ENCODE measurements around the gene TMEM170A.

The TMEM170A gene

DNA sequence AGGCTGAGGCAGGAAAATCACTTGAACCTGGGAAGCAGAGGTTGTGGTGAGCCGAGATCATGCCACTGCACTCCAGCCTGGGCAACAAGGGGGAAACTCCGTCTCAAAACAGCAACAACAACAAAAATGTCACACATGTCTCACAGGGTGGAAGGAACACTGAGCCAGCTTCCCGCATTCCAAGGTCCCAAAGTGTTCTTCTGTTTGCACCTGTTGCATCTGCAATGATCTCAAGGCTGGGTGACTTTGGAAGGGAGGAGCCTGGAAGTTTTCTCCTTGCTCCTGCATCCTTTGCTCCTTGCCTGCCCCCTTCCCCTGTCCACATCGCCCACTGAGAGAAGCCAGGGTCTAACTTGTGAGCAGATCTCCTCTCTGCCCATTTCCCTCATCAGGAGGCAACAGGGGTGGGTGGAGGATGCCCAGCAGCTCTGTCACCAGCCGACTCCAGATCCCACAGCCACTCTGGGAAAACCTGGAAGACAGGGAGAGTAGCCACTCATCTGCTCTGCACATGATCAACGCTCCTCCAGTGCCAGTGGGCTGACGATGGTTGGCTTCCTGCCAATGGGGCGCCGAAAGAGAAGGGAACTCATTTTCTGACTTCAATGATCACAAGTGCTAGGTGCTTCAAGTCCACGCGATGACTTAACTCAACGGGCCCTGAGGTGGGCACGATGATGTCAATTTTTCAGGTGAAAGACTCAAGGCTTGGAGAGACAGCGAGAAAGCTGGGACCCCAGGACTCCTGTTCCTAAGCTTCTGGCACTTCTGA lies 18.1 kb upstream of the TMEM170A start:
- Histone ChIP-seq H3K9ac (ENCODE audit: low read length in 5 of 5) (no peak overlapping the region), H3K4me3 (ENCODE audit: low read depth in 1 of 5, low read length in 5 of 5) (no peak overlapping the region), H3K27ac (ENCODE audit: low read depth, low read length) (no peak overlapping the region), H3K9me3 (ENCODE audit: control insufficient read depth in 5 of 5, low read length in 5 of 5) (no peaks in the 10 kb centered on the region), H3K36me3 (ENCODE audit: control insufficient read depth in 5 of 5, insufficient read depth in 5 of 5, low read length in 5 of 5) (no peaks in the 10 kb centered on the region), H3K4me1 (ENCODE audit: control insufficient read depth in 5 of 5, insufficient read depth in 5 of 5, low read length in 5 of 5) (no peaks in the 10 kb centered on the region), H3K27me3 (ENCODE audit: control insufficient read depth in 5 of 5, insufficient read depth in 4 of 5, low read length in 5 of 5) (peaks cover 0 to 13% (median 6%) of the 10 kb centered on the region in 5 donors)

DNA sequence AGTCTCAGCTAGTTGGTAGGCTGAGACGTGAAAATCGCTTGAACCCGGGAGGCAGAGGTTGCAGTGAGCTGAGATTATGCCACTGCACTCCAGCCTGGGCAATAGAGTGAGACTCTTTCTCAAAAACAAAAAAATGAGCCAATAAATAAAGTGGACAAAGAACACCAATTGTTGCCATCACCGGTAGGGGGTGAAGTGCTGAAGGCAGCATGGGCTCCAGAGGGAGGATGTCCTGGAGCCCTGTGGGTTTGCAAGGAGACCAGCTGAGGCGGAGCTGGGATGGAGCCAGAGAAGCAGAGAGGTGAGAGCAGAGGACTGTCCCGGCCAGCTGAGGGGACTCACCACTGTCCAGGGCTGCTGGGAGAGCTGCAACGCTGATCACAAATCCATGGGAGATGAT lies 17.0 kb upstream of the TMEM170A start:
- H3K27me3 ChIP-seq (ENCODE audit: control insufficient read depth in 5 of 5, insufficient read depth in 4 of 5, low read length in 5 of 5), result peaks cover 0 to 13% (median 7%) of the 10 kb centered on the region in 5 donors
- no peak overlapping the region for H3K27ac ChIP-seq (ENCODE audit: low read depth, low read length)
- H3K4me1 ChIP-seq (ENCODE audit: control insufficient read depth in 5 of 5, insufficient read depth in 5 of 5, low read length in 5 of 5), result no peaks in the 10 kb centered on the region
- no peaks in the 10 kb centered on the region for H3K36me3 ChIP-seq (ENCODE audit: control insufficient read depth in 5 of 5, insufficient read depth in 5 of 5, low read length in 5 of 5)
- H3K4me3 ChIP-seq (ENCODE audit: low read depth in 1 of 5, low read length in 5 of 5), result no peak overlapping the region
- no peak overlapping the region for H3K9ac ChIP-seq (ENCODE audit: low read length in 5 of 5)
- no peaks in the 10 kb centered on the region for H3K9me3 ChIP-seq (ENCODE audit: control insufficient read depth in 5 of 5, low read length in 5 of 5)

DNA sequence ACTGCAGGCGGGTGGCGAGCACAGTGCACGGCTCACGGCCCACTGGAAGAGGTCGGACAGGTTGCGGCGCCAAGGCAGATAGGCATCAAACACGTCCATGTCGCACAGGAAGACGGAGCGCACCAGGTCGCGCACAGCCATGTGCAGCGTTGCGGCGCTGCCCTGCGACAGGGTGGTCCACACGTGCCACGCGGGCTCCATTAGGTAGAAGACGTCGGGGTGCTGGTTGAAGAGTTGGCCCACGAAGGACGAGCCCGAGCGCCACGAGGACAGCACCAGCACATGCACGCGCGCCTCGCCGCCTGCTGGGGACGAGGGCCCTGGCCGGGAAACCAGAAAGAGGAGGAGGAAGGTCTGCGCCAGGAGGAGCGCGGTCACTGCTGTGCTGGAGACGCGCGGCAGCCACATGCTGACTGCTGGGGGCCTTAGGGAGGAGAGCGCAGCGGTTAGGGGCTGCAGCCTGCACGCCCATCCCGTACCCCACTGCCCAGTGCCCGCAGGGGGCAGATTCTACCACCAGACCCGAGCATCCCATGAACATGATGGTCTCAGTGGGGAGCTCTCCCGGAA lies 15.0 kb upstream of the TMEM170A start:
- Histone ChIP-seq H3K4me1 (ENCODE audit: control insufficient read depth in 5 of 5, insufficient read depth in 5 of 5, low read length in 5 of 5) (no peaks in the 10 kb centered on the region), H3K9ac (ENCODE audit: low read length in 5 of 5) (no peak overlapping the region), H3K4me3 (ENCODE audit: low read depth in 1 of 5, low read length in 5 of 5) (no peak overlapping the region), H3K9me3 (ENCODE audit: control insufficient read depth in 5 of 5, low read length in 5 of 5) (no peaks in the 10 kb centered on the region), H3K27ac (ENCODE audit: low read depth, low read length) (no peak overlapping the region), H3K27me3 (ENCODE audit: control insufficient read depth in 5 of 5, insufficient read depth in 4 of 5, low read length in 5 of 5) (peaks cover 0 to 7% (median 6%) of the 10 kb centered on the region in 5 donors), H3K36me3 (ENCODE audit: control insufficient read depth in 5 of 5, insufficient read depth in 5 of 5, low read length in 5 of 5) (no peaks in the 10 kb centered on the region)

DNA sequence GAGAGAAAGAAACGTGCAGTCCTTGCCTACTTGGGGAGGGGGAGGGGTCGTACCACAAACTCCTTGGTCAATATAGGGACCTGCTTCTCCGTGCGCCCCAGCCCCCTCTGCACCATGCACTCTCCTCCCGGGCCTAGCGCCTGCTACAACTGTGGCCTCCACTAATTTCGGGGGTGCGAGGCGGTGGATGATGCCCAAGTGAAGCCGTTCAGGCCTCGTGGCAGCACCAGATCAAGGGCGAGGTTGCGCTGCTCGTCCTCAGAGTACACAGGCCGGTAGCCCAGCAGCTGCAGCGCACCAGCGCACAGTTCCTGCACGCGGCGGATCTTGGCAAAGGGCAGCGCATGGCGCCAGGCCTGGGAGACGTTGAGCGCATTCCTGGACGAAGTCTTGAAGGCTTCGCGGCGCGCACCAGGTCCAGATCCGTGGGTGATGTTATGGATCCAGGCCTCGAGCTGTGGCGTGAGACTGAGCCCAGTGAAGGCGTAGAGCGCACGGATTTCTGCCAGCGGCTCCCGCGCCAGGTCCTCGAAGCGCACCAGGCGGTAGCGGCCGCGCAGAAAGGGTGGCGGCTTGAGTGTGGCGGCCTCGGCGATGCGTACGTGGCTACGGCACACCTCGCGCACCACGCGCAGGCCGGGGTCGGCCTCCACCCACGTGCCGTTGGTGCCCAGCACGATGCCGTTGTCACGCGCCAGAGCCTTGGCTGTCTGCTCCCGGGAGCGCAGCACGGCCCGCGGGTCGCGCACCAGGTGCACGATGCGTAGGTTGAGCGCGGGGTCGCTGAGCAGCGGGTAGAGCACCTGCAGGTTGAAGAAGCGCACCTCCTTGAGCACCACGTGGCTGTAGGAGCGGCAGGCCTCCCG lies 14.2 kb upstream of the TMEM170A start:
- H3K27me3 ChIP-seq (ENCODE audit: control insufficient read depth in 5 of 5, insufficient read depth in 4 of 5, low read length in 5 of 5), result peaks cover 0 to 7% (median 6%) of the 10 kb centered on the region in 5 donors
- no peaks in the 10 kb centered on the region for H3K9me3 ChIP-seq (ENCODE audit: control insufficient read depth in 5 of 5, low read length in 5 of 5)
- no peaks in the 10 kb centered on the region for H3K36me3 ChIP-seq (ENCODE audit: control insufficient read depth in 5 of 5, insufficient read depth in 5 of 5, low read length in 5 of 5)
- H3K4me1 ChIP-seq (ENCODE audit: control insufficient read depth in 5 of 5, insufficient read depth in 5 of 5, low read length in 5 of 5), result no peaks in the 10 kb centered on the region
- no peak overlapping the region for H3K9ac ChIP-seq (ENCODE audit: low read length in 5 of 5)
- no peak overlapping the region for H3K27ac ChIP-seq (ENCODE audit: low read depth, low read length)
- H3K4me3 ChIP-seq (ENCODE audit: low read depth in 1 of 5, low read length in 5 of 5), result no peak overlapping the region

DNA sequence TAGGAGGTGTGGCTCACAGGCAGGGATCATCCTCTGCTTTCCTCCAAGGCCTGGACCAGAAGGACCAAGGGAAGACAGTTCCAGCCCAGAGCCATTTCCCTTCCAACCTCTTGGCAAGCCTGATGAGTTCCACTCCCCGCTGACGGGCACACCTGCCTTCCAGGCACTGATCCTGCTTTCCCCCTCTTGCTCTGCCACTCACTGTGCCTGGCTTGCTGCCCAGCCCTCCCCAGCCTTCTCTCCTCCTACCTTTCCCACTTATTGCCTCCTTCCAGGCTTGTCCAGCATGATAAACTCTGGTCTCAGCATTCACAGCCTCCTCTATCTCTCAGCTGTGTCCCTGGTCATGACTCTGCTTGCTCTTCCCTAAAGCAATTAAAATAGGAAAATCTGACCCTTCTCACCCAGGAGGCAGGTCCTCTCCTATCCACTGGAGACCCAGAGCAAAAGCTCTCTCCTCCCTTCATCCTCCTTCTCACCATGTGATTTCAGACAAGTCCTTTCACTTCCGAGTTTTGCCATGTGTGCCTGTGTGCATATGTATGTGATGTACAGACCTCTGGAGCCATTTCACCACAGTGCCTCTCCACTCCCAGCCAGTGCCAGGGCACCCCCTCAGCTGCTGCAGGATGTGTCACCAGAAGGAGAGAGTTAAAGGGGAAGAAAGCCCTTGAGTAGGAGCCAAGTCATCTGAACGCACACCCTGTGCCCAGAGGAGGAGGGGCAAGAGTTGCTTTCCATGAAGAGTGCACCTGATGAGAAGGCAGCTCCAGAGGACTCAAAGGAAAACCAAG lies 13.4 kb upstream of the TMEM170A start:
- Histone ChIP-seq H3K27ac (ENCODE audit: low read depth, low read length) (no peak overlapping the region), H3K36me3 (ENCODE audit: control insufficient read depth in 5 of 5, insufficient read depth in 5 of 5, low read length in 5 of 5) (no peaks in the 10 kb centered on the region)

DNA sequence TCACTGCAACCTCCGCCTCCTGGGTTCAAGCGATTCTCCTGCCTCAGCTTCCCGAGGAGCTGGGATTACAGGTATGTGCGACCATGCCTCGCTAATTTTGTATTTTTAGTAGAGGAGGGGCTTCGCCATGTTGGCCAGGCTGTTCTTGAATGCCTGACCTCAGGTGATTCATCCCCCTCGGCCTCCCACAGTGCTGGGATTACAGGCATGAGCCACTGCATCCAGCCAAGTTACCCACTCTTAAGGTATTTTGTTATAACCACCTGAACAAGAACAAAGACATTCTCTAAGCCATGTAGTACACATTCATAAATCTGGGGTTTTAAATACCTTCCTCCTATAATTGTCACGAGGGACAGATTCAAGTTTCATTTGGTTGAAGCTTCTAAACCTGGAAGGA lies 12.3 kb upstream of the TMEM170A start:
- H3K36me3 ChIP-seq (ENCODE audit: control insufficient read depth in 5 of 5, insufficient read depth in 5 of 5, low read length in 5 of 5), result no peaks in the 10 kb centered on the region
- H3K4me3 ChIP-seq (ENCODE audit: low read depth in 1 of 5, low read length in 5 of 5), result no peak overlapping the region
- no peaks in the 10 kb centered on the region for H3K4me1 ChIP-seq (ENCODE audit: control insufficient read depth in 5 of 5, insufficient read depth in 5 of 5, low read length in 5 of 5)
- H3K9me3 ChIP-seq (ENCODE audit: control insufficient read depth in 5 of 5, low read length in 5 of 5), result no peaks in the 10 kb centered on the region
- no peak overlapping the region for H3K9ac ChIP-seq (ENCODE audit: low read length in 5 of 5)
- no peak overlapping the region for H3K27ac ChIP-seq (ENCODE audit: low read depth, low read length)
- H3K27me3 ChIP-seq (ENCODE audit: control insufficient read depth in 5 of 5, insufficient read depth in 4 of 5, low read length in 5 of 5), result peaks cover 0 to 7% (median 6%) of the 10 kb centered on the region in 5 donors

More for the DNA sequence above, 13.4 kb upstream of the TMEM170A start:
- Histone ChIP-seq H3K4me3 (ENCODE audit: low read depth in 1 of 5, low read length in 5 of 5) (no peak overlapping the region), H3K9me3 (ENCODE audit: control insufficient read depth in 5 of 5, low read length in 5 of 5) (no peaks in the 10 kb centered on the region), H3K27me3 (ENCODE audit: control insufficient read depth in 5 of 5, insufficient read depth in 4 of 5, low read length in 5 of 5) (peaks cover 0 to 7% (median 6%) of the 10 kb centered on the region in 5 donors), H3K9ac (ENCODE audit: low read length in 5 of 5) (no peak overlapping the region), H3K4me1 (ENCODE audit: control insufficient read depth in 5 of 5, insufficient read depth in 5 of 5, low read length in 5 of 5) (no peaks in the 10 kb centered on the region)

DNA sequence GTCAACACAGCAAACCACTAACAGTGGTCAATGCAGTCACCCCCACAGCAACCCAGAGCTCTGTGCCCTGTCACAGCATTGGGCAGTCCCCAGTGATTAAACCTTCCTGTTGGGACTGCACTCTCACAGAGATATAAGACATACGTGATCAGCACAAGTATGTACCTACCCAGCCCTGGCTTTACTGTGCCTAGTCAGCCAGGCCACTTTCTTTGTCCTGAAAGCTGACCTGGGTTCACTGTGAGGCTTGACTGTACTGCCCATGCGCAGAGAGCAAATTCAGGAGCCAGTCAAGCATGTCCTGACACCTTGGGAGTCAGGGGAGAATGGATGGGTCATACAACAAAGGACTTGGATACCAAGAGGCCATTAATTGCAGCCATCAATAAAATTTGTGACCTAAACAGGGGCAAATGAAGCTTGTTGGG lies 10.9 kb upstream of the TMEM170A start:
- Histone ChIP-seq H3K9ac (ENCODE audit: low read length in 5 of 5) (no peak overlapping the region), H3K36me3 (ENCODE audit: control insufficient read depth in 5 of 5, insufficient read depth in 5 of 5, low read length in 5 of 5) (no peaks in the 10 kb centered on the region), H3K4me1 (ENCODE audit: control insufficient read depth in 5 of 5, insufficient read depth in 5 of 5, low read length in 5 of 5) (no peaks in the 10 kb centered on the region), H3K27me3 (ENCODE audit: control insufficient read depth in 5 of 5, insufficient read depth in 4 of 5, low read length in 5 of 5) (peaks cover 0 to 7% (median 4%) of the 10 kb centered on the region in 5 donors), H3K27ac (ENCODE audit: low read depth, low read length) (no peak overlapping the region), H3K4me3 (ENCODE audit: low read depth in 1 of 5, low read length in 5 of 5) (no peak overlapping the region), H3K9me3 (ENCODE audit: control insufficient read depth in 5 of 5, low read length in 5 of 5) (no peaks in the 10 kb centered on the region)

DNA sequence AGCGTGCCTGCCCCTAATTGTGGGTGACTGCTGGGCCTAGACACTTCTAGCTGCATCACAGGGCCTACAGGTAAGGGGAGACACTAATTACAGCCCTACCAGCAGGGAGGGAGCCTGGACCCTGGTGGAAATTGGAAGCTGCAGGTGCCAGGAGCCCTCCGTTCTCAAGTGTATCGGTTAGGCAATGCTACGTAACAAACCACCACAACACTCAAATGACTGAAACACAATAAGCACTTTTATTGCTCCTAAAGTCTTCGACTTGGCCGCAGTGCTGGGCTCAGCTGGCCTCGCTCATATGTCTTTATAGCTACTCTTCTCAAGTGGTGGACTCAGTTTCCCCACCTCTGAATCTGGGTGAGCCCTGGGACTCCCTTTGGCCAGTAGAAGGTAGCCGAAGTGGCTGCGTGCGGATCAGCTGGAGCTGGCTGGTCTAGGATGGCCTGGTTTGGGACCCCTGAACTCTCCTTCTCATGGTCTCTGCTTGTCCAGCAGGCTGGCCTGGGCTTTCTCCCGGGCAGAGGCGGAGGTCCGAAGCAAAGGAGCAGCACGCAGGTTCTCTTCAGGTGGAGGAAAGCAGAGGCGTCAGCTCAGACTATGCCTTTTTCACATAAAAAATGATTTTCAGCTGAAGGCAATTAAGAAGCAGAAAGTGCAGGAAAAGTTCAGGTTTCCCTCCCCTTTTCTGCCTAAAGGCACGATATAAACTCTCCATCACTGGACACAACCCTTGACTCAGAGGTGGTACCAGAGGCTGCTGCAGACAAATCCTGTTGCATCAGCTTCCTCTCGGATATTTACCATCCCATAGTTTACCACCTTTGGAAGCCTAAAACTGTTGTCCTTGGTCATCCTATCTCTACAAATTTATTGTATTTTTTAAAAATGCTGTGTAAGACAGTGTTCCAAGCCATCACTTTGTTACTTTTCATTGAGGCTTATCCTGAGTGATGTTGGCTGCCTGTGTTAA lies 8.7 kb upstream of the TMEM170A start:
- Histone ChIP-seq H3K9ac (ENCODE audit: low read length in 5 of 5) (no peak overlapping the region), H3K9me3 (ENCODE audit: control insufficient read depth in 5 of 5, low read length in 5 of 5) (no peaks in the 10 kb centered on the region), H3K4me1 (ENCODE audit: control insufficient read depth in 5 of 5, insufficient read depth in 5 of 5, low read length in 5 of 5) (no peaks in the 10 kb centered on the region), H3K36me3 (ENCODE audit: control insufficient read depth in 5 of 5, insufficient read depth in 5 of 5, low read length in 5 of 5) (no peaks in the 10 kb centered on the region), H3K27me3 (ENCODE audit: control insufficient read depth in 5 of 5, insufficient read depth in 4 of 5, low read length in 5 of 5) (peaks cover 0 to 4% (median 0%) of the 10 kb centered on the region in 5 donors), H3K27ac (ENCODE audit: low read depth, low read length) (no peak overlapping the region), H3K4me3 (ENCODE audit: low read depth in 1 of 5, low read length in 5 of 5) (no peak overlapping the region)

Data from subcutaneous abdominal adipose tissue (tissue), 5 donors.